ENCODE results near the gene GPR83. TPM values are rescaled to one million over a fixed set of nuclear protein-coding genes. Genes with fewer than 3 reads are reported as not detected.

The GPR83 gene
- total and polyA plus RNA-seq, 2 experiments from 2014 or later = not detected

GRCh38 chr11:94330789-94331188, 70.4 kb downstream of the GPR83 start:
- no peaks in the 10 kb centered on the region for H3K79me2 ChIP-seq
- H3K9me2 ChIP-seq (replicated peaks; ENCODE audit: insufficient read depth) = no peaks in the 10 kb centered on the region
- no peak overlapping the region for H2AFZ ChIP-seq
- H3K27ac ChIP-seq = no peak overlapping the region
- no peaks in the 10 kb centered on the region for H3K9me3 ChIP-seq (ENCODE audit: low read depth)
- H3K4me1 ChIP-seq (ENCODE audit: insufficient read depth) = no peaks in the 10 kb centered on the region
- H4K20me1 ChIP-seq (ENCODE audit: insufficient read depth, poor library complexity, severe bottlenecking) = no peaks in the 10 kb centered on the region
- TF ChIP-seq EZH2 (IDR thresholded peaks at IDR 0.05; ENCODE audit: borderline replicate concordance) (no peak), EZH2phosphoT487 (IDR thresholded peaks at IDR 0.05; ENCODE audit: low read depth, severe bottlenecking, unreplicated experiment) (no peak), CTCF (IDR thresholded peaks at IDR 0.05; ENCODE audit: poor library complexity) (no peak)
- no peaks in the 10 kb centered on the region for H3K36me3 ChIP-seq (replicated peaks; ENCODE audit: insufficient read depth, low read depth)
- no peak overlapping the region for H3K4me3 ChIP-seq
- DNase-seq (ENCODE audit: low spot score) = no peak
- H3K4me2 ChIP-seq = no peak overlapping the region
- H3K27me3 ChIP-seq = no peaks in the 10 kb centered on the region
- 81% methylated on average over 2 of the region's 2 CpGs for WGBS (ENCODE audit: low lambda C conversion rate, missing lambda C conversion rate)

DNA sequence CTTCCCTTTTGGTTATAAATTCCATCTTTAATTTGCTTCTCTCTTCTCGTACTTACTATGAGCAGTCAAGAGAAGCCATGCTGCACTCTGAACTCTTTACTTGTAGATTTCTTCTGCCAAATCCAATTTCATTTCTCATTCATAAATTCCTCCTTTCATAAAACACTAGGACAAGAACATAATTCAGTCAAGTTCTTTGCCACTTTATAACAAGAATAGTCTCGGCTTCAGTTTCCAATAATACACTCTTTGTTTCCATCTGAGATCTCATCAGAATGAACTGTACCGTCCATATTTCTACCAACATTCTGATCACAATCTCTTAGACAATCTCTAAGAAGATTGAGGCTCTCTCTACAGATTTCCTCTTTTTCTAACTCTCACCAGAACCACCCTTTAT, 71.7 kb downstream of the GPR83 start:
- no peaks in the 10 kb centered on the region for H3K9me2 ChIP-seq (replicated peaks; ENCODE audit: insufficient read depth)

DNA sequence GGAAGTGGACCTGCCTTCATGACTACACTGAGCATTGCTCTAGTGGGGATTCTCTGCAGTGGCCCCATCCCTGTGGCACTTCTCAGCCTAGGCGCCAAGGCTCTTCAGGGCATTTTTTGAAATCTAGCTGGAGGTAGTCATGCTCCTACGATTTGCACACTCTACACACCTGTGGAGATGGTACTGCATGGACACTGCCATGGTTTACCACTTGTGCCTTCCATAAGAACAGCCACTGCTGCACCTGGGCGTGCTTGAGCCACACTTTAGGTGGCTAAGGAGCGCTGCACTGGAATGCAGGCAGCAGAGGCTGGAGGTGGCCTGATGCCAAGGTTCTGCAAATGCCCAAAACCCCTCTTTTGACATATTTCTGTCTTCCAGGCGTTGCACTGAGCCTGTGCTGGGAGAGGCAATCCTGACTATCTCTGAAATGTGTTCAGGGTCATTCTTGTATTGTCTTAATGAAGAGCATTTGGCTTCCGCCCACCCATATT, 72.6 kb downstream of the GPR83 start:
- Histone ChIP-seq H3K4me3 (no peak overlapping the region), H3K27me3 (no peaks in the 10 kb centered on the region), H2AFZ (no peak overlapping the region), H3K4me1 (ENCODE audit: insufficient read depth) (no peaks in the 10 kb centered on the region), H4K20me1 (ENCODE audit: insufficient read depth, poor library complexity, severe bottlenecking) (no peaks in the 10 kb centered on the region), H3K4me2 (no peak overlapping the region), H3K27ac (no peak overlapping the region), H3K9me2 (replicated peaks; ENCODE audit: insufficient read depth) (no peaks in the 10 kb centered on the region), H3K79me2 (no peaks in the 10 kb centered on the region), H3K9me3 (ENCODE audit: low read depth) (no peaks in the 10 kb centered on the region), H3K36me3 (replicated peaks; ENCODE audit: insufficient read depth, low read depth) (no peaks in the 10 kb centered on the region)
- TF ChIP-seq EZH2phosphoT487 (IDR thresholded peaks at IDR 0.05; ENCODE audit: low read depth, severe bottlenecking, unreplicated experiment) (no peak), EZH2 (IDR thresholded peaks at IDR 0.05; ENCODE audit: borderline replicate concordance) (no peak), CTCF (IDR thresholded peaks at IDR 0.05; ENCODE audit: poor library complexity) (no peak)
- 90% methylated on average over 6 of the region's 6 CpGs for WGBS (ENCODE audit: low lambda C conversion rate, missing lambda C conversion rate)
- DNase-seq (ENCODE audit: low spot score) = no peak

More for the DNA sequence above, 71.7 kb downstream of the GPR83 start:
- TF ChIP-seq EZH2phosphoT487 (IDR thresholded peaks at IDR 0.05; ENCODE audit: low read depth, severe bottlenecking, unreplicated experiment) = no peak
- no peak for TF ChIP-seq EZH2 (IDR thresholded peaks at IDR 0.05; ENCODE audit: borderline replicate concordance)
- TF ChIP-seq CTCF (IDR thresholded peaks at IDR 0.05; ENCODE audit: poor library complexity) = no peak
- 94% methylated on average over 3 of the region's 3 CpGs for WGBS (ENCODE audit: low lambda C conversion rate, missing lambda C conversion rate)
- no peaks in the 10 kb centered on the region for H3K27me3 ChIP-seq
- H3K4me2 ChIP-seq = no peak overlapping the region
- DNase-seq (ENCODE audit: low spot score) = no peak
- no peak overlapping the region for H3K27ac ChIP-seq
- H3K9me3 ChIP-seq (ENCODE audit: low read depth) = no peaks in the 10 kb centered on the region
- H3K4me3 ChIP-seq = no peak overlapping the region
- H2AFZ ChIP-seq = no peak overlapping the region
- H3K36me3 ChIP-seq (replicated peaks; ENCODE audit: insufficient read depth, low read depth) = no peaks in the 10 kb centered on the region
- no peaks in the 10 kb centered on the region for H3K79me2 ChIP-seq
- no peaks in the 10 kb centered on the region for H4K20me1 ChIP-seq (ENCODE audit: insufficient read depth, poor library complexity, severe bottlenecking)
- no peaks in the 10 kb centered on the region for H3K4me1 ChIP-seq (ENCODE audit: insufficient read depth)

Other genes with a start within 250 kb of the GPR83 start
- not detected in 2 replicates for gene IZUMO1R, start 96.8 kb downstream of the GPR83 start, total RNA-seq
- gene IZUMO1R, start 96.8 kb downstream of the GPR83 start, polyA plus RNA-seq = not detected in 2 replicates
- gene MRE11, start 92.4 kb upstream of the GPR83 start, total RNA-seq = 13.4 and 17.6 TPM in 2 replicates
- gene MRE11, start 92.4 kb upstream of the GPR83 start, polyA plus RNA-seq = 6.3 and 9.4 TPM in 2 replicates
- gene ANKRD49, start 92.6 kb upstream of the GPR83 start, total RNA-seq = 20.8 and 31.2 TPM in 2 replicates
- 15.7 and 17.9 TPM in 2 replicates for gene ANKRD49, start 92.6 kb upstream of the GPR83 start, polyA plus RNA-seq
- not detected in 2 replicates for gene C11orf97, start 111.0 kb upstream of the GPR83 start, total RNA-seq
- 0.39 and 0.59 TPM in 2 replicates for gene C11orf97, start 111.0 kb upstream of the GPR83 start, polyA plus RNA-seq
- 12.1 and 13.9 TPM in 2 replicates for gene FUT4, start 142.5 kb upstream of the GPR83 start, total RNA-seq
- 5.9 and 6.5 TPM in 2 replicates for gene FUT4, start 142.5 kb upstream of the GPR83 start, polyA plus RNA-seq
- gene PIWIL4, start 165.9 kb upstream of the GPR83 start, total RNA-seq = 2.4 and 3.1 TPM in 2 replicates
- gene PIWIL4, start 165.9 kb upstream of the GPR83 start, polyA plus RNA-seq = 2.0 and 2.1 TPM in 2 replicates

Measured in hepatocyte (in vitro differentiated cells).